Nephron (organoid): Measurements from ENCODE around the gene TMEM41A.

Source experiments
- H3K27ac Mint-ChIP-seq, 3 experiments: 2 replicates each; pipeline ENCODE4 v1.8.0; 2020; ENCODE audit warnings: mixed read lengths in 3 of 3, mild to moderate bottlenecking in 2 of 3, moderate library complexity in 1 of 3
- H3K27me3 Mint-ChIP-seq: 2 replicates; pipeline ENCODE4 v1.8.0; 2021; ENCODE audit warnings: low read depth, mild to moderate bottlenecking, moderate library complexity, mixed read lengths
- H3K36me3 Mint-ChIP-seq: 2 replicates; pipeline ENCODE4 v1.8.0; 2020; ENCODE audit warnings: low read depth, mixed read lengths
- H3K4me1 Mint-ChIP-seq: 2 replicates; pipeline ENCODE4 v1.8.0; 2020; ENCODE audit warnings: mixed read lengths
- H3K4me3 Mint-ChIP-seq, 3 experiments: 2 replicates each; pipeline ENCODE4 v1.8.0; 2020; ENCODE audit warnings: mild to moderate bottlenecking in 3 of 3, mixed read lengths in 3 of 3, moderate library complexity in 2 of 3
- H3K9me3 Mint-ChIP-seq: 2 replicates; pipeline ENCODE4 v1.8.0; 2020; ENCODE audit warnings: mixed read lengths
- TF ChIP-seq, protein P1 (sequence below), 3 experiments: fragments of 200-600 bp; sonication (generic); IDR thresholded peaks; one replicate each; pipeline ENCODE4 v1.5.0; 2021; ENCODE audit warnings: antibody characterized with exemption in 3 of 3; ENCODE audit not compliant: unreplicated experiment in 3 of 3

TMEM41A gene

DNA sequence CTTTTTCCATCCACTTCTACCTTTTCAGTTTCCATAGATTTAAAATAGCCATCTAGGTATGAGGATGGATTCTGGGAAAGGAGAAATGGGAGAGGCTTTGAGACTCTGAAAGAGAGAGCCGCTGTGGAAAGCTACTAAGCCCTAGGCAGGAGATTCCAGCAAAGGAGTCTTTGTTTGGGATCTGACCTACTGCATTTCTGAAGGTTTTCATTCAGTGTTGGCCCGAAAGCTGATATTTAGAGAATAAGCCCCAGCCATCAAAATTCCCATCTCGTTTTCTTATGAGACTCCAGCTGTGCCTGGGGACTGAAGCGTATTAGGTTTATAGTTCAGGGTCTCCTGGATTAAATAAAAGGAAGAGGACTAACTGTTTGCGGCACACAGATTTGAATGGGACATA is 34.1 kb upstream of the TMEM41A start:
- H3K27ac Mint-ChIP-seq, result no peak overlapping the region
- H3K9me3 Mint-ChIP-seq, result no peaks in the 10 kb centered on the region
- peaks cover 6% of the 10 kb centered on the region for H3K27me3 Mint-ChIP-seq
- H3K36me3 Mint-ChIP-seq, result no peaks in the 10 kb centered on the region
- no peaks in the 10 kb centered on the region for H3K4me1 Mint-ChIP-seq
- TF ChIP-seq, protein P1, sequence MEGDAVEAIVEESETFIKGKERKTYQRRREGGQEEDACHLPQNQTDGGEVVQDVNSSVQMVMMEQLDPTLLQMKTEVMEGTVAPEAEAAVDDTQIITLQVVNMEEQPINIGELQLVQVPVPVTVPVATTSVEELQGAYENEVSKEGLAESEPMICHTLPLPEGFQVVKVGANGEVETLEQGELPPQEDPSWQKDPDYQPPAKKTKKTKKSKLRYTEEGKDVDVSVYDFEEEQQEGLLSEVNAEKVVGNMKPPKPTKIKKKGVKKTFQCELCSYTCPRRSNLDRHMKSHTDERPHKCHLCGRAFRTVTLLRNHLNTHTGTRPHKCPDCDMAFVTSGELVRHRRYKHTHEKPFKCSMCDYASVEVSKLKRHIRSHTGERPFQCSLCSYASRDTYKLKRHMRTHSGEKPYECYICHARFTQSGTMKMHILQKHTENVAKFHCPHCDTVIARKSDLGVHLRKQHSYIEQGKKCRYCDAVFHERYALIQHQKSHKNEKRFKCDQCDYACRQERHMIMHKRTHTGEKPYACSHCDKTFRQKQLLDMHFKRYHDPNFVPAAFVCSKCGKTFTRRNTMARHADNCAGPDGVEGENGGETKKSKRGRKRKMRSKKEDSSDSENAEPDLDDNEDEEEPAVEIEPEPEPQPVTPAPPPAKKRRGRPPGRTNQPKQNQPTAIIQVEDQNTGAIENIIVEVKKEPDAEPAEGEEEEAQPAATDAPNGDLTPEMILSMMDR (IDR thresholded peaks at IDR 0.05; ENCODE audit: unreplicated experiment in 3 of 3), result no peak
- H3K4me3 Mint-ChIP-seq, result no peak overlapping the region

DNA sequence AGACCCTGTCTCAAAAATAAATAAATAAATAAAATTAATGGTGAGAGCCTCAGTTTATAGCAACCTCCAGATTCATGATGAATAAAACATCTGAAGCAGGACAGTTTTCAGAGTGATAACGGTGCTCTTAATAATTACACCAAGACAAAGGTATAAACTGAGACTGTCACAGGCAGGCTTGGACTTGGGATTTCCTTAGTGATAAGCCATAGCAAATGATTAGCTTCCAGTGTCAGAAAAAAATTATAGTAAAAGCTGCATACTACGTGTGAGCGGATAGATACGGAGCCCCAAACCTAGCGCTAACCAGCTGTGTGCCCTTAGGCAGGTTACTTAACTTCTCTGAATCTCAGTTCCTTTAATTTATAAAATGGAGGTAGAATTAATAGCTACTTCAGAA is 32.0 kb upstream of the TMEM41A start:
- TF ChIP-seq, protein P1 (IDR thresholded peaks at IDR 0.05; ENCODE audit: unreplicated experiment in 3 of 3), result no peak
- Mint-ChIP-seq H3K36me3 (no peaks in the 10 kb centered on the region), H3K4me1 (no peaks in the 10 kb centered on the region), H3K27me3 (peaks cover 6% of the 10 kb centered on the region), H3K27ac (no peak overlapping the region), H3K9me3 (no peaks in the 10 kb centered on the region), H3K4me3 (no peak overlapping the region)

GRCh38 chr3:185528532-185528931 is 29.7 kb upstream of the TMEM41A start:
- TF ChIP-seq, protein P1 (IDR thresholded peaks at IDR 0.05; ENCODE audit: unreplicated experiment in 3 of 3), result no peak
- Mint-ChIP-seq H3K4me3 (no peak overlapping the region), H3K27me3 (peaks cover 12% of the 10 kb centered on the region), H3K4me1 (no peaks in the 10 kb centered on the region), H3K36me3 (no peaks in the 10 kb centered on the region), H3K27ac (no peak overlapping the region), H3K9me3 (no peaks in the 10 kb centered on the region)

GRCh38 chr3:185527364-185527763 is 28.5 kb upstream of the TMEM41A start:
- no peak overlapping the region for H3K27ac Mint-ChIP-seq
- H3K4me1 Mint-ChIP-seq, result no peaks in the 10 kb centered on the region
- H3K36me3 Mint-ChIP-seq, result no peaks in the 10 kb centered on the region
- TF ChIP-seq, protein P1 (IDR thresholded peaks at IDR 0.05; ENCODE audit: unreplicated experiment in 3 of 3), result no peak
- H3K4me3 Mint-ChIP-seq, result no peak overlapping the region
- H3K9me3 Mint-ChIP-seq, result no peaks in the 10 kb centered on the region
- peaks cover 12% of the 10 kb centered on the region for H3K27me3 Mint-ChIP-seq

DNA sequence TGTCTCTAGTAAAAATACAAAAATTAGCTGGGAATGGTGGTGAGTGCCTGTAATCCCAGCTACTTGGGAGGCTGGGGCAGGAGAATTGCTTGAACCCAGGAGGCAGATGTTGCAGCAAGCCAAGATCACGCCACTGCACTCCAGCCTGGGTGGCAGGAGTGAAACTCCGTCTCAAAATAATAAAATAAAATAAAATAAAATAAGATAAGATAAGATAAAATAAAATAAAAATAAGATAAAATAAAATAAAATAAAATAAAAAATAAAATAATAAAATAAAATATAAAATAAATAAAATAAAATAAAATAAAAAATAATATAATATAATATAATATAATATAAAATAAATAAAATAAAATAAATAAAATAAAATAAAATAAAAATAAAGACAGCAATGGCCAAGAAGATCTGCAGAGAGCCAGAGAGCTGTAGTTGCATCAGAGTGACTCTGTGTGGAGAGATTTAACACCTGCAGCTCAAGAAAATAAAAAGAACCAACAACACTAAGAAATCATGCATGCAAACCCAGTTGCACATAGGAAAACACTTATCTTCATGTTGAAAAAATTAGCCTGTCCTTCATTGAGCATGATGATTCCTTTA is 27.6 kb upstream of the TMEM41A start:
- Mint-ChIP-seq H3K36me3 (no peaks in the 10 kb centered on the region), H3K27ac (no peak overlapping the region), H3K27me3 (peaks cover 16% of the 10 kb centered on the region), H3K4me3 (no peak overlapping the region), H3K9me3 (no peaks in the 10 kb centered on the region), H3K4me1 (no peaks in the 10 kb centered on the region)
- TF ChIP-seq, protein P1 (IDR thresholded peaks at IDR 0.05; ENCODE audit: unreplicated experiment in 3 of 3), result no peak

DNA sequence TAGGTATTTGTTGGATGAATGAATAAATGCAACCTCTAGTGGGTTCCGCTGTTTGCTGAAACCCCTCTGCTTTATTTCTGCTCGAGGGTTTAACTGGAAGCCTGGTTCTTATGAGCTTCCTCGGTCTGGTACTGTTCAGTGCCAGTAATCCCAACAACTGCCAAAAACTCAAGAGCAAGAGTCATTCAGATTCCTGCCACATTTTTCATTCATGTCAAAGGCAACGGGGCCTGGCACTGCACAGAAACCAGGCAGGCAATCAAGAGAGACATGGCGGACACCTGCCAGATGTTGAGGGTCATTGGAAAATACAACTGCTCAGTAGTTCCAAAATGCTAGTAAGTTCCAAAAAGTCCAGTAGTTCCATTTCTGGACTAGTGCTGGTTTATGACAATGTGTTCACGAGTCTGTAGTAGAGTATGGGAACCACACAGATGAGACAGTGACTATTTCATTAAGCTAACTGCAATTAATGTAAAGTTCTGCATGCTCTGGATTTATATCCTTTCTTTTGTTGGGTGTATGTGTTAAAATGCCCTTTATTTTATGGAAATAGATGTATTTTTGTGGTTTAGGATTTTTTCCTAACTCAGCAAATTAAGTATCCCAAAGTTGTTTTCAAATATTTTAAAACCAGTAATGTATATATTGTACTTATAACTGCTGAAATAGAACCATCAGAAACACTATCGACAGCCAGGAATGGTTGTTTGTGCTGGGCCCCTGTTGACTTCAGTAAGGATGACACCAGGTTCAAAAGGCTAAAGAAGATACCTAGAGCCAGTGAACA is 22.7 kb upstream of the TMEM41A start:
- no peak overlapping the region for H3K27ac Mint-ChIP-seq
- TF ChIP-seq, protein P1 (IDR thresholded peaks at IDR 0.05; ENCODE audit: unreplicated experiment in 3 of 3), result no peak
- no peaks in the 10 kb centered on the region for H3K4me1 Mint-ChIP-seq
- no peaks in the 10 kb centered on the region for H3K36me3 Mint-ChIP-seq
- H3K27me3 Mint-ChIP-seq, result peaks cover 36% of the 10 kb centered on the region
- no peak overlapping the region for H3K4me3 Mint-ChIP-seq
- no peaks in the 10 kb centered on the region for H3K9me3 Mint-ChIP-seq
